DOHH2 (cell line): ENCODE results near the gene KIT.

Experiments used
- EZH2phosphoT487 ChIP-seq: fragments of 200-600 bp; sonication (generic); IDR thresholded peaks from 2 replicates; pipeline ENCODE4 v1.6.1; 2017; ENCODE audit warnings: borderline replicate concordance, mild to moderate bottlenecking, antibody characterized with exemption, low read length, moderate library complexity, mixed read lengths
- TF ChIP-seq, protein P1 (sequence below): fragments of 200-600 bp; sonication (generic); IDR thresholded peaks from one replicate; pipeline ENCODE4 v1.5.1; 2014; ENCODE audit warnings: antibody characterized with exemption, mild to moderate bottlenecking, low read depth, low read length; ENCODE audit not compliant: poor library complexity, severe bottlenecking

DNA sequence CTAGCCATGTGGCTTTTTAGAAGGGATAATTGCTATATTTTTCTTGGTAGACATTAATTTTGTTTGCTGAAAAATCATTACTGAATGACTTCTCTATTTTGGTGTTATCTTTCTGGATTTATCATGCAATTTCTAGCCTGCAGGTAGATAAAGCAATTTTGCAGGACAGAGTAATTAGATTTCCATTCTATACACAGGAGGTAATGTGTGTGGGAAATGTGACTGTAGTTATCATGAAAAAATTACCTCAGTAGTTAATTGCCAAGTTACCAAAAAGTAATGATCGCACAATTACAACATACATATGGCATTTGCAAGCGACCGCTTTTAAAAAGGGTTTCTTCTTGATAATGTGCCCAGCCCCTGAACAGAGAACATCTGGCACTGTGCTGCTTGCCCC is 66.1 kb downstream of the KIT start:
- TF ChIP-seq, protein P1, sequence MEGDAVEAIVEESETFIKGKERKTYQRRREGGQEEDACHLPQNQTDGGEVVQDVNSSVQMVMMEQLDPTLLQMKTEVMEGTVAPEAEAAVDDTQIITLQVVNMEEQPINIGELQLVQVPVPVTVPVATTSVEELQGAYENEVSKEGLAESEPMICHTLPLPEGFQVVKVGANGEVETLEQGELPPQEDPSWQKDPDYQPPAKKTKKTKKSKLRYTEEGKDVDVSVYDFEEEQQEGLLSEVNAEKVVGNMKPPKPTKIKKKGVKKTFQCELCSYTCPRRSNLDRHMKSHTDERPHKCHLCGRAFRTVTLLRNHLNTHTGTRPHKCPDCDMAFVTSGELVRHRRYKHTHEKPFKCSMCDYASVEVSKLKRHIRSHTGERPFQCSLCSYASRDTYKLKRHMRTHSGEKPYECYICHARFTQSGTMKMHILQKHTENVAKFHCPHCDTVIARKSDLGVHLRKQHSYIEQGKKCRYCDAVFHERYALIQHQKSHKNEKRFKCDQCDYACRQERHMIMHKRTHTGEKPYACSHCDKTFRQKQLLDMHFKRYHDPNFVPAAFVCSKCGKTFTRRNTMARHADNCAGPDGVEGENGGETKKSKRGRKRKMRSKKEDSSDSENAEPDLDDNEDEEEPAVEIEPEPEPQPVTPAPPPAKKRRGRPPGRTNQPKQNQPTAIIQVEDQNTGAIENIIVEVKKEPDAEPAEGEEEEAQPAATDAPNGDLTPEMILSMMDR, result no peak
- TF ChIP-seq EZH2phosphoT487, result no peak
